NK-92 (cell line): ENCODE results near the gene TMEM156.

Source experiments
- DNase-seq: peaks from one replicate; lab custom pipeline; 2025; ENCODE audit not compliant: unreplicated experiment; lab: John Stamatoyannopoulos, UW

Gene TMEM156

GRCh38 chr4:39032218-39033085 is at the start of gene TMEM156:
TMEM156 (minus strand) TSS chr4:39032409; CDS start chr4:39032313, 96 bp downstream.
- DNase-seq: no peak

- no peak for DNase-seq
Measured at GRCh38 chr4:39078829-39079228, 46.6 kb upstream of the TMEM156 start.

GRCh38 chr4:39068907-39069306 is 36.7 kb upstream of the TMEM156 start:
- DNase-seq: no peak

- DNase-seq: no peak
Measured at GRCh38 chr4:39067451-39067850, 35.2 kb upstream of the TMEM156 start.

GRCh38 chr4:39067031-39067430 is 34.8 kb upstream of the TMEM156 start:
- DNase-seq: no peak

- no peak for DNase-seq
Measured at GRCh38 chr4:39066371-39066770, 34.2 kb upstream of the TMEM156 start.

GRCh38 chr4:39063430-39063829 is 31.2 kb upstream of the TMEM156 start:
- DNase-seq: no peak

GRCh38 chr4:39062770-39063097 is 30.5 kb upstream of the TMEM156 start:
- DNase-seq: no peak

GRCh38 chr4:39062094-39062769 is 30.0 kb upstream of the TMEM156 start, which contains the start of gene KLHL5:
KLHL5 (plus strand) TSS chr4:39062232; CDS start chr4:39062653, 421 bp downstream.
- no peak for DNase-seq

- DNase-seq: no peak
Measured at GRCh38 chr4:39061457-39061856, 29.2 kb upstream of the TMEM156 start.

GRCh38 chr4:39056023-39056422 is 23.8 kb upstream of the TMEM156 start:
- no peak for DNase-seq

GRCh38 chr4:39054497-39054896 is 22.3 kb upstream of the TMEM156 start:
- DNase-seq: no peak

- no peak for DNase-seq
Measured at GRCh38 chr4:39053983-39054382, 21.8 kb upstream of the TMEM156 start.

- no peak for DNase-seq
Measured at GRCh38 chr4:39051492-39051891, 19.3 kb upstream of the TMEM156 start.

GRCh38 chr4:39050590-39050989 is 18.4 kb upstream of the TMEM156 start:
- DNase-seq: no peak

- DNase-seq: no peak
Measured at GRCh38 chr4:39048311-39048710, 16.1 kb upstream of the TMEM156 start.

- DNase-seq: no peak
Measured at GRCh38 chr4:39047681-39048080, 15.5 kb upstream of the TMEM156 start.

- DNase-seq: no peak
Measured at GRCh38 chr4:39046249-39046648, 14.0 kb upstream of the TMEM156 start.

GRCh38 chr4:39045827-39046221 is 13.6 kb upstream of the TMEM156 start:
- DNase-seq: no peak

GRCh38 chr4:39044956-39045826 is 13.0 kb upstream of the TMEM156 start:
- DNase-seq: no peak

GRCh38 chr4:39044364-39044955 is 12.3 kb upstream of the TMEM156 start:
- DNase-seq: peak; percentile 69
